Nephron (organoid): ENCODE results near the gene KIR3DL3.
"Not testable (repeated sequence)": the region's sequence is repeated elsewhere in the genome, so short reads cannot be mapped to it uniquely, and the experiment has no call there.

ENCODE experiments used
- H3K27ac Mint-ChIP-seq, 3 experiments: 2 replicates each; pipeline ENCODE4 v1.8.0; 2020; ENCODE audit warnings: mixed read lengths in 3 of 3, mild to moderate bottlenecking in 2 of 3, moderate library complexity in 1 of 3
- H3K27me3 Mint-ChIP-seq: 2 replicates; pipeline ENCODE4 v1.8.0; 2021; ENCODE audit warnings: low read depth, mild to moderate bottlenecking, moderate library complexity, mixed read lengths
- H3K36me3 Mint-ChIP-seq: 2 replicates; pipeline ENCODE4 v1.8.0; 2020; ENCODE audit warnings: low read depth, mixed read lengths
- H3K4me1 Mint-ChIP-seq: 2 replicates; pipeline ENCODE4 v1.8.0; 2020; ENCODE audit warnings: mixed read lengths
- H3K4me3 Mint-ChIP-seq, 3 experiments: 2 replicates each; pipeline ENCODE4 v1.8.0; 2020; ENCODE audit warnings: mild to moderate bottlenecking in 3 of 3, mixed read lengths in 3 of 3, moderate library complexity in 2 of 3
- H3K9me3 Mint-ChIP-seq: 2 replicates; pipeline ENCODE4 v1.8.0; 2020; ENCODE audit warnings: mixed read lengths
- TF ChIP-seq, protein P1 (sequence below), 3 experiments: fragments of 200-600 bp; sonication (generic); IDR thresholded peaks; one replicate each; pipeline ENCODE4 v1.5.0; 2021; ENCODE audit warnings: antibody characterized with exemption in 3 of 3; ENCODE audit not compliant: unreplicated experiment in 3 of 3

Gene KIR3DL3

DNA sequence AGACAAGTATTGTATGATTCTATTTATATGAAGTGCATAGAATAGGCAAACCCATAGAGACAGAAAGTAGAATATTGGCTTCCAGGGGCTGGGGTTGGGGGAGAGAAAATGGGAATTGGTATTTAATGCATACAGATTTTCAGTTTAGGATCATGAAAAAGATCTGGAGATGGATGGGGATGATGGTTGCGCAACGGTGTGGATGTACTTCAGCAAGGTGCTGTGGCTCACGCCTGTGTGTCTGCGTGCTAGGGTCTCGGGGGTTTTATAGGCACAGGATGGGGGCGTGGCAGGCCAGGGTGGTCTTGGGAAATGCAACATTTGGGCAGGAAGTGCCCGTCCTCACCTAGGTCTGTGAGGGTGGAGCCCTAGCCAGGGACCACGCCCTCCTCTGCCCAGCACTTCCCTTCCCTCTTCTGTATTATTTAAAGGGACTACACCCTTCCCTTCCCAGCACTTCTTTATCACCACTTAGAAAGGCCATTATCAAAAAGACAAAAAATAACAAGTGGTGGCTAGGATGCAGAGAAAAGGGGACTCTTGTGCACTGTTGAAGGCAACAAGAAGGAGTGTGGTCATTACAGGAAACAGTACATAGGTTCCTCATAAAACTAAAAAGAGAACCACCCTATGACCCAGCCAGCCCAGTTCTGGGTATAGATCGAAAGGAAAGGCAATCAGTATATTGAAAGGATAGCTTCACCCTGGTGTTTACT lies 32.5 kb upstream of the KIR3DL3 start:
- H3K36me3 Mint-ChIP-seq, result no peaks in the 10 kb centered on the region
- H3K27ac Mint-ChIP-seq, result no peak overlapping the region
- H3K4me1 Mint-ChIP-seq, result no peaks in the 10 kb centered on the region
- peaks cover 34% of the 10 kb centered on the region for H3K9me3 Mint-ChIP-seq
- TF ChIP-seq, protein P1, sequence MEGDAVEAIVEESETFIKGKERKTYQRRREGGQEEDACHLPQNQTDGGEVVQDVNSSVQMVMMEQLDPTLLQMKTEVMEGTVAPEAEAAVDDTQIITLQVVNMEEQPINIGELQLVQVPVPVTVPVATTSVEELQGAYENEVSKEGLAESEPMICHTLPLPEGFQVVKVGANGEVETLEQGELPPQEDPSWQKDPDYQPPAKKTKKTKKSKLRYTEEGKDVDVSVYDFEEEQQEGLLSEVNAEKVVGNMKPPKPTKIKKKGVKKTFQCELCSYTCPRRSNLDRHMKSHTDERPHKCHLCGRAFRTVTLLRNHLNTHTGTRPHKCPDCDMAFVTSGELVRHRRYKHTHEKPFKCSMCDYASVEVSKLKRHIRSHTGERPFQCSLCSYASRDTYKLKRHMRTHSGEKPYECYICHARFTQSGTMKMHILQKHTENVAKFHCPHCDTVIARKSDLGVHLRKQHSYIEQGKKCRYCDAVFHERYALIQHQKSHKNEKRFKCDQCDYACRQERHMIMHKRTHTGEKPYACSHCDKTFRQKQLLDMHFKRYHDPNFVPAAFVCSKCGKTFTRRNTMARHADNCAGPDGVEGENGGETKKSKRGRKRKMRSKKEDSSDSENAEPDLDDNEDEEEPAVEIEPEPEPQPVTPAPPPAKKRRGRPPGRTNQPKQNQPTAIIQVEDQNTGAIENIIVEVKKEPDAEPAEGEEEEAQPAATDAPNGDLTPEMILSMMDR (IDR thresholded peaks at IDR 0.05; ENCODE audit: unreplicated experiment in 3 of 3), result no peak
- no peaks in the 10 kb centered on the region for H3K27me3 Mint-ChIP-seq
- no peak overlapping the region for H3K4me3 Mint-ChIP-seq

DNA sequence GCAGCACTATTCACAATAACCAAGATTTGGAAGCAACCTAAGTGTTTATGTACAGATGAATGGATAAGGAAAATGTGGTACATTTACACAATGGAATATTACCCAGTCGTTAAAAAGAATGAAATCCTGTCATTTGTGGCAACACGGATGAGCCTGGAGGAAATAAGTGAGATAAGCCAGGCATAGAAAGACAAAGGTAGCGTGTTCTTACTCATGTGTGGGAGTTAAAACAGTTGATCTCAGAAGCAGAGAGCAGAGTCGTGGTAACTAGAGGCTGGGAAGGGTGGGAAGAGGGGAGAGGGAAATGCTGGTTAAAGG lies 32.0 kb upstream of the KIR3DL3 start:
- Mint-ChIP-seq H3K27ac (no peak overlapping the region), H3K9me3 (peaks cover 34% of the 10 kb centered on the region), H3K36me3 (no peaks in the 10 kb centered on the region), H3K4me3 (no peak overlapping the region), H3K27me3 (no peaks in the 10 kb centered on the region), H3K4me1 (no peaks in the 10 kb centered on the region)
- TF ChIP-seq, protein P1 (IDR thresholded peaks at IDR 0.05; ENCODE audit: unreplicated experiment in 3 of 3), result no peak

DNA sequence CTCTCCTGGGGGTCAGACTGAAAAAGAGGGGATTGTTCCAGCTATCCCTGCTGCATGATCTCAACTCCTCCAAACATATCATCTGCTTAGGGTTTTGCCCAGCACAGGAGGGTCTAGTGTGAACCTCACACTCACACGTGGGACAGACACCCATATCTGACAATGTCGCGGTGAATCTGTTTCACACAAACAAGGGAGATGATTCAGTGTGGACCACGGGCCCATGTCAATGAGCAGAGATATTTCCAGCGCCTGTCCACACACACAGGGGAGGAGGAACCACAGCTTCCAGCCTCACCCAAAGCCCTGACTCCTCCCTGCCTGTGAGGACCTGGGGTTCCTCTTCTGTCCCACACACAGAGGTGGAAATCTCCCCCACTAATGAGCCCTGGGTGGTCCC lies 29.6 kb upstream of the KIR3DL3 start:
- Mint-ChIP-seq H3K9me3 (peaks cover 43% of the 10 kb centered on the region), H3K4me3 (no peak overlapping the region), H3K27ac (no peak overlapping the region), H3K36me3 (peaks cover 4% of the 10 kb centered on the region), H3K27me3 (no peaks in the 10 kb centered on the region), H3K4me1 (no peaks in the 10 kb centered on the region)
- TF ChIP-seq, protein P1 (IDR thresholded peaks at IDR 0.05; ENCODE audit: unreplicated experiment in 3 of 3), result no peak

DNA sequence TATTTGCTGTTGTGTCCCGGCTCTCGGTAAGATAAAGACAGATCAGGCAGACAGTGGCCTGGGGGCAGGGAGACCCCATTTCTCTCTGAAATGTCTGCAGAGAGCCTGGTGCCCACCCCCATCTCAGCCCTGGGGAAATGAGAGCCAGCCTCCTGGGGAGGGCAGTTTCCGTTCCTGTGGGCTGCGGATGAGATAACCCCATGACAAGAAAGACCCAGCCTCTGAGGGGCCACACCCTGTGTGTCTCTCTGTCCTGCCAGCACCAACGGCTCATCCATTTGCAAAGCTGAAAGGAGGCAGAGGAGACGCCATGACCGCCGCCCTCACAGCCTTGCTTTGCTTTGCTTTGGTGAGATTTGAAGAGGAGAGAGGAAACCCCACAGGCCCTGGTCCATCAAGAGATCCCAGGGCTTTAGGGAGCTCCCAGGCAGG lies 28.1 kb upstream of the KIR3DL3 start:
- Mint-ChIP-seq H3K27me3 (no peaks in the 10 kb centered on the region), H3K9me3 (peaks cover 55% of the 10 kb centered on the region), H3K36me3 (peaks cover 5% of the 10 kb centered on the region), H3K4me3 (no peak overlapping the region), H3K27ac (no peak overlapping the region), H3K4me1 (no peaks in the 10 kb centered on the region)
- TF ChIP-seq, protein P1 (IDR thresholded peaks at IDR 0.05; ENCODE audit: unreplicated experiment in 3 of 3), result no peak

DNA sequence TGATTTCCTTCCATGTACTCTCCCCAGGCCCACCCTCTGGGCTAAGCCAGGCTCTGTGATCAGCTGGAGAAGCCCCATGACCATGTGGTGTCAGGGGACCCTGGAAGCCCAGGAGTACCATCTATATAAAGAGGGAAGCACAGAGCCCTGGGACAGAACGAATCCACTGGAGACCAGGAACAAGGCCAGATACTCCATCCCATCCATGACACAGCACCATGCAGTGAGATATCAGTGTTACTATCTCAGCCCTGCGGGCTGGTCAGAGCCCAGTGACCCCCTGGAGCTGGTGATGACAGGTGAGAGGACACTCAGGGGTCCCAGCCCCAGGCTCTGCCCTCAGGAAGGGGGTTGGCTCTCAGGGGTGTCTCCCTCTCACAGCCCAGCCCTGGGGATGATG lies 27.5 kb upstream of the KIR3DL3 start:
- H3K27me3 Mint-ChIP-seq, result no peaks in the 10 kb centered on the region
- TF ChIP-seq, protein P1 (IDR thresholded peaks at IDR 0.05; ENCODE audit: unreplicated experiment in 3 of 3), result no peak
- H3K4me3 Mint-ChIP-seq, result no peak overlapping the region
- H3K4me1 Mint-ChIP-seq, result no peaks in the 10 kb centered on the region
- H3K27ac Mint-ChIP-seq, result no peak overlapping the region
- H3K9me3 Mint-ChIP-seq, result peaks cover 55% of the 10 kb centered on the region
- H3K36me3 Mint-ChIP-seq, result peaks cover 5% of the 10 kb centered on the region

DNA sequence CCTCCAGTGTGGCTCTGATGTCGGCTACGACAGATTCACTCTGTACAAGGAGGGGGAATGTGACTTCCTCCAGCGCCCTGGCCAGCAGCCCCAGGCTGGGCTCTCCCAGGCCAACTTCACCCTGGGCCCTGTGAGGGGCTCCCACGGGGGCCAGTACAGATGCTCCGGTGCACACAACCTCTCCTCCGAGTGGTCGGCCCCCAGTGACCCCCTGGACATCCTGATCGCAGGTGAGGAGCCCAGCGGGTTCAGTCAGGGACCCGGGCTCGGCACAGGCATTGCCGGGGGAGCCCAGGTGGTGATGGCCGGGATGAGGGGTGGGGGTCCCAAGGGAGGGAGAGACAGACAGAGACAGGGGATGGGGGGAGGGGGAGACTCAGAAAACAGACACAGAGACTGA lies 26.5 kb upstream of the KIR3DL3 start:
- H3K36me3 Mint-ChIP-seq, H3K4me1 Mint-ChIP-seq, H3K27me3 Mint-ChIP-seq, H3K4me3 Mint-ChIP-seq, H3K27ac Mint-ChIP-seq: not testable (repeated sequence)
- peaks cover 50% of the 10 kb centered on the region for H3K9me3 Mint-ChIP-seq
